Parathyroid adenoma (tissue), 2 donors: ENCODE results near the gene LMX1A.

ENCODE experiments used
- H2AFZ ChIP-seq: fragments of 300-600 bp; sonication (generic); one replicate; pipeline ENCODE4 v1.7.0; 2017; ENCODE audit warnings: antibody characterized with exemption, mild to moderate bottlenecking
- H3K27ac ChIP-seq: fragments of 300-600 bp; sonication (generic); one replicate; pipeline ENCODE4 v1.7.0; 2017
- H3K27me3 ChIP-seq: fragments of 300-600 bp; sonication (generic); one replicate; pipeline ENCODE4 v1.7.0; 2017; ENCODE audit warnings: low read length; ENCODE audit not compliant: control insufficient read depth, insufficient read depth
- H3K36me3 ChIP-seq: fragments of 300-600 bp; sonication (generic); one replicate; pipeline ENCODE4 v1.7.0; 2017; ENCODE audit warnings: low read length; ENCODE audit not compliant: control insufficient read depth, insufficient read depth
- H3K4me1 ChIP-seq: fragments of 300-600 bp; sonication (generic); one replicate; pipeline ENCODE4 v1.7.0; 2017; ENCODE audit warnings: control low read depth
- H3K4me2 ChIP-seq: fragments of 300-600 bp; sonication (generic); one replicate; pipeline ENCODE4 v1.7.0; 2017; ENCODE audit warnings: low read length
- H3K4me3 ChIP-seq: fragments of 300-600 bp; sonication (generic); one replicate; pipeline ENCODE4 v1.7.0; 2017; ENCODE audit warnings: low read depth, low read length
- H3K79me2 ChIP-seq: fragments of 300-600 bp; sonication (generic); one replicate; pipeline ENCODE4 v1.7.0; 2017; ENCODE audit warnings: control low read depth
- H3K9ac ChIP-seq: fragments of 300-600 bp; sonication (generic); one replicate; pipeline ENCODE4 v1.7.0; 2017; ENCODE audit warnings: mild to moderate bottlenecking
- H3K9me3 ChIP-seq: fragments of 300-600 bp; sonication (generic); one replicate; pipeline ENCODE4 v1.7.0; 2017; ENCODE audit warnings: low read length; ENCODE audit not compliant: control insufficient read depth
- CTCF ChIP-seq: fragments of 300-600 bp; sonication (generic); IDR thresholded peaks from one replicate; pipeline ENCODE4 v1.7.0; 2017; ENCODE audit warnings: antibody characterized with exemption, mild to moderate bottlenecking
- donor health status: primary hyperparathyroidism.

The LMX1A gene

GRCh38 chr1:165330483-165330882 lies 26.0 kb downstream of the LMX1A start:
- H3K4me2 ChIP-seq, result no peak overlapping the region
- H3K36me3 ChIP-seq, result no peaks in the 10 kb centered on the region
- no peak overlapping the region for H3K4me3 ChIP-seq
- no peaks in the 10 kb centered on the region for H3K4me1 ChIP-seq
- H2AFZ ChIP-seq, result no peak overlapping the region
- no peaks in the 10 kb centered on the region for H3K9me3 ChIP-seq
- H3K79me2 ChIP-seq, result no peaks in the 10 kb centered on the region
- H3K27ac ChIP-seq, result no peak overlapping the region
- no peak overlapping the region for H3K9ac ChIP-seq
- H3K27me3 ChIP-seq, result no peaks in the 10 kb centered on the region
- TF ChIP-seq CTCF, result no peak

GRCh38 chr1:165329104-165329503 lies 27.4 kb downstream of the LMX1A start:
- H3K79me2 ChIP-seq, result no peaks in the 10 kb centered on the region
- no peak overlapping the region for H2AFZ ChIP-seq
- no peaks in the 10 kb centered on the region for H3K27me3 ChIP-seq
- no peaks in the 10 kb centered on the region for H3K9me3 ChIP-seq
- H3K4me2 ChIP-seq, result no peak overlapping the region
- no peak overlapping the region for H3K27ac ChIP-seq
- H3K4me1 ChIP-seq, result no peaks in the 10 kb centered on the region
- no peaks in the 10 kb centered on the region for H3K36me3 ChIP-seq
- no peak for TF ChIP-seq CTCF
- H3K9ac ChIP-seq, result no peak overlapping the region
- H3K4me3 ChIP-seq, result no peak overlapping the region

- Histone ChIP-seq H3K36me3 (no peaks in the 10 kb centered on the region), H3K79me2 (no peaks in the 10 kb centered on the region), H3K4me3 (no peak overlapping the region), H3K4me2 (no peak overlapping the region), H3K27ac (no peak overlapping the region), H2AFZ (no peak overlapping the region), H3K27me3 (no peaks in the 10 kb centered on the region), H3K9me3 (no peaks in the 10 kb centered on the region), H3K9ac (no peak overlapping the region), H3K4me1 (no peaks in the 10 kb centered on the region)
- no peak for TF ChIP-seq CTCF
Observed at GRCh38 chr1:165328136-165328535, 28.4 kb downstream of the LMX1A start.

GRCh38 chr1:165327538-165327937 lies 29.0 kb downstream of the LMX1A start:
- no peak for TF ChIP-seq CTCF
- Histone ChIP-seq H3K27ac (no peak overlapping the region), H2AFZ (no peak overlapping the region), H3K36me3 (no peaks in the 10 kb centered on the region), H3K9me3 (no peaks in the 10 kb centered on the region), H3K4me2 (no peak overlapping the region), H3K4me1 (no peaks in the 10 kb centered on the region), H3K27me3 (no peaks in the 10 kb centered on the region), H3K79me2 (no peaks in the 10 kb centered on the region), H3K4me3 (no peak overlapping the region), H3K9ac (no peak overlapping the region)

- H3K9ac ChIP-seq, result no peak overlapping the region
- TF ChIP-seq CTCF, result no peak
- H3K4me1 ChIP-seq, result no peaks in the 10 kb centered on the region
- H3K4me2 ChIP-seq, result no peak overlapping the region
- H3K36me3 ChIP-seq, result no peaks in the 10 kb centered on the region
- H3K9me3 ChIP-seq, result no peaks in the 10 kb centered on the region
- H3K79me2 ChIP-seq, result no peaks in the 10 kb centered on the region
- H2AFZ ChIP-seq, result no peak overlapping the region
- no peak overlapping the region for H3K27ac ChIP-seq
- H3K27me3 ChIP-seq, result no peaks in the 10 kb centered on the region
- H3K4me3 ChIP-seq, result no peak overlapping the region
Observed at GRCh38 chr1:165325460-165326203, 30.9 kb downstream of the LMX1A start.
